Neural cell (in vitro differentiated cells): ENCODE results near the gene ZNF529. TPM values are rescaled to one million over a fixed set of nuclear protein-coding genes. Genes with fewer than 3 reads are reported as not detected.

ENCODE experiments used
- H2AFZ ChIP-seq: fragments of 200-600, 300-800 bp; sonication (generic), shearing (Covaris generic); 2 replicates; pipeline ENCODE4 v1.6.0; 2014; ENCODE audit warnings: low read depth, mild to moderate bottlenecking, antibody characterized with exemption, low read length, moderate library complexity
- H3F3A ChIP-seq: fragments of 200-600 bp; shearing (Covaris generic); 2 replicates; pipeline ENCODE4 v1.6.1; 2016; ENCODE audit warnings: mild to moderate bottlenecking, moderate library complexity, mixed read lengths, antibody characterized with exemption, low read length; ENCODE audit not compliant: insufficient read depth, poor library complexity, severe bottlenecking
- H3K27ac ChIP-seq: fragments of 200-600, 300-800 bp; sonication (generic), shearing (Covaris generic); 2 replicates; pipeline ENCODE4 v1.5.1; 2014; ENCODE audit warnings: mild to moderate bottlenecking, low read length, moderate library complexity
- H3K27me3 ChIP-seq: fragments of 300-800, 200-600 bp; sonication (generic), shearing (Covaris generic); 2 replicates; pipeline ENCODE4 v1.6.0; 2014; ENCODE audit warnings: mild to moderate bottlenecking, low read depth, low read length, moderate library complexity; ENCODE audit not compliant: insufficient read depth
- H3K36me3 ChIP-seq: fragments of 300-800, 200-600 bp; sonication (generic), shearing (Covaris generic); 2 replicates; pipeline ENCODE4 v1.5.1; 2014; ENCODE audit warnings: mild to moderate bottlenecking, antibody characterized with exemption, low read length, moderate library complexity; ENCODE audit not compliant: insufficient read depth
- H3K4me2 ChIP-seq: fragments of 300-800, 200-600 bp; sonication (generic), shearing (Covaris generic); 2 replicates; pipeline ENCODE4 v1.6.0; 2014; ENCODE audit warnings: mild to moderate bottlenecking, low read length
- H3K4me3 ChIP-seq: fragments of 300-800, 200-600 bp; sonication (generic), shearing (Covaris generic); 2 replicates; pipeline ENCODE4 v1.5.1; 2014; ENCODE audit warnings: mild to moderate bottlenecking, low read length, moderate library complexity
- H3K79me2 ChIP-seq: fragments of 200-600 bp; shearing (Covaris generic); replicated peaks from 2 replicates; pipeline ENCODE4 v1.6.0; 2014; ENCODE audit warnings: mild to moderate bottlenecking, low read length, moderate library complexity; ENCODE audit not compliant: insufficient read depth
- H3K9ac ChIP-seq: fragments of 300-800, 200-600 bp; sonication (generic), shearing (Covaris generic); 2 replicates; pipeline ENCODE4 v1.6.1; 2016; ENCODE audit warnings: mild to moderate bottlenecking, low read length, mixed read lengths
- H3K9me2 ChIP-seq: fragments of 200-600 bp; shearing (Covaris generic); 2 replicates; pipeline ENCODE4 v1.6.1; 2016; ENCODE audit warnings: mild to moderate bottlenecking, low read length, mixed read lengths; ENCODE audit not compliant: insufficient read depth
- H3K9me3 ChIP-seq: fragments of 200-600, 300-800 bp; sonication (generic), shearing (Covaris generic); 2 replicates; pipeline ENCODE4 v1.6.1; 2016; ENCODE audit warnings: mild to moderate bottlenecking, mixed run types, low read length, moderate library complexity, mixed read lengths
- H4K20me1 ChIP-seq: fragments of 200-600 bp; shearing (Covaris generic); 2 replicates; pipeline ENCODE4 v1.6.1; 2016; ENCODE audit warnings: mild to moderate bottlenecking, mixed run types; ENCODE audit not compliant: insufficient read depth
- CTCF ChIP-seq: fragments of 450-650 bp; IDR thresholded peaks from 2 replicates; pipeline ENCODE4 v1.5.1; 2014; ENCODE audit warnings: antibody characterized with exemption, mild to moderate bottlenecking, moderate library complexity; ENCODE audit not compliant: poor library complexity, severe bottlenecking
- EP300 ChIP-seq: fragments of 450-650 bp; conservative IDR thresholded peaks from 2 replicates; pipeline ENCODE4 v1.6.1; 2014; ENCODE audit warnings: antibody characterized with exemption, mild to moderate bottlenecking, moderate library complexity; ENCODE audit not compliant: poor library complexity, severe bottlenecking
- EZH2 ChIP-seq: fragments of 200-600, 300-800 bp; shearing (Covaris generic), sonication (generic); IDR thresholded peaks from 2 replicates; pipeline ENCODE4 v1.6.1; 2014; ENCODE audit warnings: antibody characterized with exemption, low read length, borderline replicate concordance, mild to moderate bottlenecking; ENCODE audit not compliant: insufficient read depth, poor library complexity, severe bottlenecking
- MXI1 ChIP-seq: fragments of 450-650 bp; conservative IDR thresholded peaks from 2 replicates; pipeline ENCODE4 v1.6.1; 2014; ENCODE audit warnings: antibody characterized with exemption, mild to moderate bottlenecking; ENCODE audit not compliant: poor library complexity, severe bottlenecking
- POLR2AphosphoS5 ChIP-seq: IDR thresholded peaks from 2 replicates; pipeline ENCODE4 v1.6.1; 2012
- RAD21 ChIP-seq: fragments of 450-650 bp; conservative IDR thresholded peaks from 2 replicates; pipeline ENCODE4 v1.6.1; 2014; ENCODE audit warnings: antibody characterized with exemption, mild to moderate bottlenecking, moderate library complexity
- REST ChIP-seq: IDR thresholded peaks from 2 replicates; pipeline ENCODE4 v1.6.1; 2012; ENCODE audit warnings: borderline replicate concordance
- SMC3 ChIP-seq: fragments of 450-650 bp; conservative IDR thresholded peaks from 2 replicates; pipeline ENCODE4 v1.6.1; 2014; ENCODE audit warnings: antibody characterized with exemption, mild to moderate bottlenecking, moderate library complexity; ENCODE audit not compliant: poor library complexity
- TAF1 ChIP-seq: IDR thresholded peaks from 2 replicates; pipeline ENCODE4 v1.6.1; 2012; ENCODE audit warnings: low read depth
- polyA plus RNA-seq: library from polyadenylated mRNA; depleted of rRNA; stranded (reverse); fragments of >200 nt; gene quantifications from 2 replicates; pipeline ENCODE4 v1.2.3, GENCODE V29; 2014

The ZNF529 gene
- polyA plus RNA-seq, 1 donor from 2014 or later = 54.5 TPM

GRCh38 chr19:36579255-36579654, 6.2 kb upstream of the ZNF529 start:
- Histone ChIP-seq H3F3A (no peaks in the 10 kb centered on the region), H3K9ac (no peak overlapping the region), H3K27ac (no peak overlapping the region), H3K27me3 (no peaks in the 10 kb centered on the region), H3K4me3 (no peak overlapping the region), H3K79me2 (peaks cover 15% of the 10 kb centered on the region), H3K4me2 (no peak overlapping the region), H3K9me2 (no peaks in the 10 kb centered on the region), H4K20me1 (no peaks in the 10 kb centered on the region), H3K9me3 (peaks cover 3% of the 10 kb centered on the region), H3K36me3 (peaks cover 36% of the 10 kb centered on the region), H2AFZ (no peak overlapping the region)
- TF ChIP-seq EP300 (no peak), RAD21 (no peak), REST (no peak), SMC3 (no peak), EZH2 (no peak), MXI1 (no peak), POLR2AphosphoS5 (no peak), TAF1 (no peak)

GRCh38 chr19:36577271-36577996, 4.3 kb upstream of the ZNF529 start:
- no peak for TF ChIP-seq REST
- no peak for TF ChIP-seq SMC3
- TF ChIP-seq EZH2 = no peak
- TF ChIP-seq POLR2AphosphoS5 = no peak
- no peak for TF ChIP-seq MXI1
- no peak for TF ChIP-seq TAF1
- TF ChIP-seq RAD21 = no peak
- no peak for TF ChIP-seq EP300
- no peak for TF ChIP-seq CTCF
- Histone ChIP-seq H3K27me3 (no peaks in the 10 kb centered on the region), H2AFZ (no peak overlapping the region), H3K9ac (no peak overlapping the region), H3K27ac (no peak overlapping the region), H4K20me1 (no peaks in the 10 kb centered on the region), H3K79me2 (peaks cover 22% of the 10 kb centered on the region), H3K4me3 (no peak overlapping the region), H3K36me3 (peaks cover 36% of the 10 kb centered on the region), H3F3A (no peaks in the 10 kb centered on the region), H3K9me2 (no peaks in the 10 kb centered on the region), H3K9me3 (peaks cover 3% of the 10 kb centered on the region), H3K4me2 (no peak overlapping the region)
